ENCODE results near the gene CSNK2A2.

CSNK2A2 gene

DNA sequence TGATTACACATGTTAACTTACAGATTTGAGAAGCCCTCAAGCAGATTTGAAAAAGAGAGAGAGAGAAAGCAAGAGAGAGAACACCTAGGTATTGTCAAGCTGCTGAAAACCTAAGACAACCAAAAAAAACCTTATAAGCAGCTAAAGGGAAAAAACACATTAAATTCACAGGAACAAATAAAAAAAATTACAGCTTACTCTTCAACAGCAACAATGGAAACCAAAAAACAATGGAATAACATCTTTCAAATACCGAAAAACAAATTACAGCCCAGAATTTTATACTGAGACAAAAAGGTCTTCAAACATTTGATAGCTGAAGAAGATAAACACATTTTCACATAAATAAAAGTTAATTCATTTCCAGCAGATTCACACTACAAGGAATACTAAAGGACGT, 60.3 kb downstream of the CSNK2A2 start:
- no peak for DNase-seq

DNA sequence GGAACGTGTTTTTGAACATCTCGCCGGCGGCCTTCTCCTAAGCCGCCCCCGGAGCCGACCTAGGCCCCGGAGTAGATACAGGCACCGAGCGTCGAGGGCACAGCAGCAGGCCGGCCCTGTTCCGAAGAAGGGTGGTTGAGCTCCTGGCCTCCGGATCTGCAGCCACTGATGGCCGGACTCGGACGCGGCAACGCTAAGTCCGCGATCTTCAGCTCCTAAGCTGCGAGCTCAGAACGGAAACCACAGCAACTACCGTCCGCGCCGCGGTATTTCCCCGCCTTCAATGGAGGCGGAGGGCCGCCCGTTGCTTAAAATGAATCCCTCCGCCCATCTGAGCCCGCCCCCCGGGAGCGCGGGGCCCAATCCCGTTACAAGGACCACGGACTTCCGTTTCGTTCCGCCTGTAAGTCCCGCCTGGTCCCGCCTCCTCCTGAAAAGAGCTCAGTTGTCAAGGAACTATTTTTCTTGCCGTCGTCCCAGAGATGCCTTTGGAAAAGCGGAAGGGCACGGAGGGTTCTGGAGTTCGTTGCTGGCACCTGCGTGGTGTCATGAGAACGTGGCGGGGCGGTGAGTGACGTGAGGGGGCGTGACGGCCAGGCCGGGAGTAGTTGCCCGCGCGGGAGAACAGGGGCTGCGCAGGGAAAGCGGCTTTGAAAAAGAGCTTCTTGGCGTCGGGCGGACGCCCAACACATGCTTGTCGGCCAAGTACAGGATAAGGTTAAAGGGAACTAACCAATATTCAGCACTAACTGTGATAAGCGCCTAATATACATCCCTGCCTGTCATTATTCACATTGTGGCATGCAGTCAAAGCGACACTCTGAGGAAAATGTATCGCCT, 68.6 kb downstream of the CSNK2A2 start, which contains the start of gene CFAP20:
Gene CFAP20 (minus strand): TSS at position 285 of the 840 bp plus-strand sequence. CDS start 266 bp downstream, at position 19.
- DNase-seq = peak; percentile 98

DNA sequence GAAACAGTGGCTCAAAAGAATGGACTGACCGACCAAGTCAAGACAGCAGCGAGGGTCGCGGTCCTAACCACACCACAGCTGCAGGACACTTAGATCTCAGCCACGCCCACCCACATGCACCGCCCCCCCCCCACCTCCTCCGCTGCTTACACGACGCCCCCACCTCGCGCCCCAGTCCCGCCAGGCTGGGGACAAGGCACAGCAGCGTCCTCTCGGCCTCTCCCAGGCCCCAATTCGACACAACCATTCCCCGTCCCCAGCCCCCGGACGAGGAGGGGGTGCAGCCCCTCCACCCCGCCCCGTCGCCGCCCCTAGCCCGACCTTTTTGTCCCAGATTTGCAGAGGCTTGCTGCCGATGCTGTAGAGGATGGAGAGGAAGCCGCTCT, 69.2 kb downstream of the CSNK2A2 start:
- peak; percentile 32 for DNase-seq

DNA sequence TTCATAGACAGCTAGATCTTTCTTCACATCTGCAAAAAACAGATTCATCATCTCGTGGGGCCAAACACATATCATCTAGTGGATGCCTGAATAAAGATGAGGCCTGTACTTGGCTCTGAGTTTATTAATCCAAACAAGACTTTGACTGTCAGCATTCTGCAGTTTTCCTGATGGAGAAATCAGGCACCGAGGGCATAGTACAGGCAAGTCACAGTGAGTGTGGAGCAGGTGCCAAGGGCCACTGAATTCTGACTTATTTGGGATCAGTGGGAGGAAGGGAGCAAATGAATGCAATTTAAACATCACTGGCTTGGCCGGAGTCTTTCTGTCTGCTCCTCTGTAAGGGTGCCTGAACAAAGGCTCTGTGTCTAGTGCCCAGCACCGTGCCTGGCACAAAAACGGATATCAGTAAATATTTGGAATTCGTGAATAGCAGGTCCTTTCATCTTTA, 69.7 kb downstream of the CSNK2A2 start:
- DNase-seq = no peak

DNA sequence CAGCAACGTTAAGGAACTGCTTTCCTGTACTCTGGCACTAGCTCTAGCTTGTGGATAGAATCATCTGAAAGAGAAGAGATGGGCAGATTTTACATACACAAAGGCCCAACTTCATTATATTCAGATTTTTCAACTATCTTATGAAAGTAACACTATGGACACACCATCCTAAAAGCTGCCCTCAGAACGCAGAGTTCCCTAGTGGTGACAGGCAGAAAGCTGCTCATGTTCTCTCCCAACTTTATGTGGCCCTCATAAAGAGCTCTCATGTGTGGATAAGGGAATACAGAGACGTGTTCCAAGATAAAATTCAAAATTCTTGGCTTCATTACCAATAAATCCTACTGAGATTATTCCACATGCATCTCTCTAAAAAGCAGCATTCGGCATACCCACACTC, 70.3 kb downstream of the CSNK2A2 start:
- DNase-seq = no peak

DNA sequence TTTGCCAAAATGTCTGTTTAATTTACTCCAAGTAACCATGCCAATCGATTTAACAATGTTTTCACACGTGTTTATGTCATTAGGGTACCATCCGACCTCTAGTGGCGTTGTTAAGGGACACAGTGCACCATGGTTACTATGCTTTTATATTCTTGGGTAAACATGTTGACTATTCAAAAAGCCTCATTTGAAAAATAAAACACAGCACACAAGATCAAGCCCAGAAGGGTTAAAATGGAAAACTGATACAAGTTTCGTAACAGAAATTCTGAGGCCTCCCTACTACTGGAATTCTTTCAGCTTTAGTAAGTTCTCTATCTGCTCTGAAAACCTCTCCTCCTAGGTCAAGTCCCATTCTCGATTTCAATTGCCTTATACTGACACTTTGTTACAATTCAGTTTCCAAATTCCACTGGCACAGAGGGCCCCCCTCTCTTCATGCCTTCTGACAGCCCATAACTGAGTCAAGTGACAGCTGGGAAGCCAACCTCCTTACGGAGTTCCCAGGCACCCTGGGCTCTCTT, 70.8 kb downstream of the CSNK2A2 start:
- DNase-seq = no peak

DNA sequence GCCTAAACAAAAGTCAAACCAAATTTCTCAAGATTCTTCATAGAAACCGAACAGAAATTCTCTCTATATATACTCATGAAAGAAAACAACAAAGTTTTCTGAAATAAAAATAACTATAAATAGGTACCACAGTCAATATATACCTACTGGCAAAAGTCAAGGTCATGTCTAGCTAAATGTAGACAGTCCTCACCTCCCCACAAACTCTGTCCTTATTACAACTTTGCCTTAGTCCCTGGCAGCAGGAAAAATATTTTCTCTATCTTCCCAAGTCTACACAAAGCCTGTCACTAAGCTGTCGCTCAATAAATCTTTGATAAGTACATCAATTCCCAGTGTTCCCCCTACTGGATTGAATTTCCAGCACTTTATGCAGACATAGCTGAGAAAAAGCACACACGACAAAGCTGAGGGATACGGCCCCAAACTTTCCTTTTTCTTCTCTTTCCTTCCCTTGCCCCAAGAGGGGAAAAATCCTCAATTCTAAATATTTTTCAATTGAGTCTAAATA, 71.4 kb downstream of the CSNK2A2 start:
- DNase-seq = no peak

DNA sequence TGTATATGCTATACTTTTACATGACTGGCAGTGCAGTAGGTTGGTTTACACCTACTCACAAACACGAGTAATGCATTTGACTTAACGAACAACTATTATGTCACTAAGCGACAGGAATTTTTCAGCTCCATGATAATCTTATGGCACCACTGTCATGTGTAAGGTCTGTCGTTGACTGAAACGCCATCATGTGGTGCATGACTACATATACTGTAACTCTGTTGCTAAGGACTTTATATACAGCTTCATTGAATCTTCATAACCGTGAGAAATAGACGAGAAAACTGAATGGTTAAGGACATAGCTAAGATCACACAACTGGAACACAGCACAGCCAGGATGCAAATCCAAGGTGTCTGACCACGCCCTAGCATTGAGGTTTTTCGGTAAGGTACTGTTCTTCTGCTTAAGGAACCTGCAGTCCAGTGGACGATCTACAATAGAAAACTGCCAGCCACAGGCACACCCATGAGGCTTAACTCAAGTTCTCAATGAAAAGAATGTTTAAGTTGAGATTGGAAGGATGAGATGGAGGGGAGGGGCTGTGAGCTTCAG, 72.0 kb downstream of the CSNK2A2 start:
- no peak for DNase-seq

DNA sequence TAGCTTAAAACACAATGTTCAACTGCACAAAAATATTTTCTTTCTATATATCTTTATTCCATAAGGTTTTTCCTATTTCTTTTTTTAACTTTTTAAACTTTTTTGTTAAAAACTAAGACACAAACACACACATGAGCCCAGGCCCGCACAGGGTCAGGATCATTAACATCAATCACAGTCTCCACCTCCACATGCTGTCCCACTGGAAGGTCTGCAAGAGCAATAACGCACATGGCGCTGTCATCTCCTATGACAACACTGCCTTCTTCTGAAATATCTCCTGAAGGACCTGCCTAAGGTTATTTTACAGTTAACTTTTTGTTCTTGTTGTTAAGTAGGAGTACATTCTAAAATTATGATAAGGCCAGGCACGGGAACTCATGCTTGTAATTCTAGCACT, 72.9 kb downstream of the CSNK2A2 start:
- DNase-seq = no peak

DNA sequence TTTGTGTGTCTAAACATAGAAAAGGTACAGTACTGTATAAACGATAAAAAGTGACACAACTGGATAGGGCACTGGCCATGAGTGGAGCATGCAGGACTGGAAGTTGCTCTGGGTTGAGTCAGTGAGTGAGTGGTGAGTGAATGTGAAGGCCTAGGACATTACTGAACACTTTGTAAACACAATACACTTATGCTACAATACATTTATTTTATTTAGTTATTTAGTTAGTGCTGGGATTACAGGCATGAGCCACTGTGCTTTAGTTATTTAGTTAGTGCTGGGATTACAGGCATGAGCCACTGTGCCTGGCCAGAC, 73.3 kb downstream of the CSNK2A2 start:
- DNase-seq = no peak

DNA sequence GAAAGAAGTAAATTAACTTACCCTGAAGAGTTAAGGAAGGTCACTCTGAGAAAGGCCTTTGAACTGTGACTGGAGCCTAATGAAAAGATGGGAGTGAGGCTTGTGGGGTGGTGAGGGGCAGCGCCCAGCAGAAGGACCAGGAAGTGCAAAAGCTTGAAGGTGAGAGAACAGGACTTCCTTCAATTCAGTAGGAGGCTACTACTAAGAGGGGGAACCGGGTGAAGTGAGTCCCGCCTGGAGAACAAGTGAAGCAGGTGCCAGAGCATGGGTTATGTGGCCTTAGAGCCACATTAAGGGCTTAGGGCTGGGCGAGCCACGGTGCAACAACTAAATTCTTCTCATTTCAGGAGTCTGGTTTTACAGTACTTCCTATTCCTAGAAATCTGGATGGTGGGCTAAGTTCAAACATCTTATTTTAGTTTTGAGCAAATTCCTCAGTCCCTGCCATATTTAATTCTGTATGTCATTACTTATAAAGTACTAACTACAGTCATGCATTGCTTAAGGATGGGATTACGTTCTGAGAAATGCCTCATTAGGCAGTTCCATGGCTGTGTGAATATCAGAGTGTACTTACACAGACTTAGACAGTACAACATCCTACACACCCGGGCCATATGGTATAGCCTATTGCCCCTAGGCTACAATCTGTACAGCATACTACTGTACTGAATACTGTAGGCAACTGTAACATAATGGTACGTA, 73.9 kb downstream of the CSNK2A2 start:
- no peak for DNase-seq

DNA sequence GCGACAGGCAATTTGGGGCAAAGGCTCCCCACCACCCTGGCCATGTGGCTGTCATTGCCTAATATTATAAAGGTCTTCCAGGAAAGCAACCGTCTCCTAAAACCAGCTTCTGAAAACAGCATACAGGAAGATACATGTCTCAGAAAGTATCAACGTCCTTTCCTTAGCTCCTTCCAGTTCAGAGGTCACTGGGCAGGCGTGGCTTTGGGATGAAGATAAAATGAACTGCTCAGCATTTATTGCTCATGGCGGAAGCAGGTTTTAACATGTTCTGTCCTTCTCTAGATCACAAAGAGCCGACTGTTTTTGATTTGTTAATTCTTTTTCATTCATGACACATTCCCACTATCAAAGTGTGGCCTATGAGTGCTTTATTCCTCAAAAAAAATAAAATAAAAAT, 76.8 kb downstream of the CSNK2A2 start:
- DNase-seq = no peak

DNA sequence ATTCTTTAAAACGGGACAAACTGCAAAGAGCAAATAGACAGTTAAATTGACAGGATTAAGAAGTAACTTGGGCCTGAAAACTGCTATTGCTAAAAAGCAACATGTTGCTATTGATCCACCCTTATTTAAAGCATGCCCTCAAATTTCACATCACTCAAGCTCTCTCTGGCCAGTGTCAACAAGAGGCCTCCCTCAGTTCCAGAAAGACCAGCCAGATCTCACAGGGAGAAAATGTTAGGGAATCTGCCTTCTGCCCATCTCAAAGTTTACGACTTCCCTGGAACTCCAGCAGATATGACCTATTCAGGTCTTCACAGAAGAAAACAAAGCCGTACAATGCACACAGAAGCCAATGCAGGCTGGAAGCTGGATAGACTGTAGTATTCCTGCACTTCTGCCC, 77.7 kb downstream of the CSNK2A2 start:
- no peak for DNase-seq

DNA sequence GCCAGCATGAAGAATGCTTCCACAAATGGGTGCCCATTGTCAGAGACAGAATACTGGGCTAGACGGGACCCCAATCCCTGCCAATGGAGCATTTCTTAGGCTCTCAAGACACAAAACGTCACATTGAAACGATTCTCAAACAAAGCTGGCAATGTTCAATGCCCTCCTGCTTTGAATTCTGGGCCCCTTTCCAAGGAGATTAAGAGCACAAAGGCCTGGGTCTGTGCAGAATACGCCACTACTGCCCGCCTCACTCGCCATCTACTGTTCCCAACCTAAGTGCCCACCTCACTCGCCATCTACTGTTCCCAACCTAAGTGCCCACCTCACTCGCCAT, 78.4 kb downstream of the CSNK2A2 start:
- no peak for DNase-seq

DNA sequence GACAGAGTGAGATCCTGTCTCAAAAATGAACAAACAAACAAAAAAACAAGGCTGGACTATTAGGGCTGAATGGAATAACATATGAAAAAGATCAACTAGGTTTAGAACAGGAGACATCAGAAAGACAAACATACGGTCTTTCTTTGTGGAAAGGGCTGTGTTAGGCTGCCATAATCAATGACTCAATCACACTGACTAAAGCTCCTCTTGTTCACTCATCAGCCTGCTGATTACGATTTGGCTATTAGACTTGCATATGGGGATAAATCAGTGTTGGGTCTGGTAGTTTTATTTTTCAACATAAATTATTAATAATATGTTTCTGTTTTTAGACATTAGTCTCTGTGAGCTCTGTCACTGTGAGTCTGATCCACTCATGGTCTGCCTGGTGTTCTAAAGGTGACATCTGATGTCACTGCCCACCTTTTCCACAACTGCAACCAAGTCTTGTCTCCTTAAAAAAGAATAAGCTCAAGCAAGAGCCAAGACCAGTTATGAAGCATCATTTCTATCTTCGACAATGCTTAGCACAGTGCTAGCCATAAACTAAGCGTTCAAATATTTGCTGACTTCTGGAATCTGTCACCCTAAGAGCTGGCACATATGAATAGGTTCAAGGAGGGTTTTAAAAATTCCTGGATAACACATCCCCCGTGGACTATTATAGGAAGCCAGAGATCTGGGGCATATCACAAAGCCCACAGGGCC, 79.0 kb downstream of the CSNK2A2 start:
- DNase-seq = no peak

DNA sequence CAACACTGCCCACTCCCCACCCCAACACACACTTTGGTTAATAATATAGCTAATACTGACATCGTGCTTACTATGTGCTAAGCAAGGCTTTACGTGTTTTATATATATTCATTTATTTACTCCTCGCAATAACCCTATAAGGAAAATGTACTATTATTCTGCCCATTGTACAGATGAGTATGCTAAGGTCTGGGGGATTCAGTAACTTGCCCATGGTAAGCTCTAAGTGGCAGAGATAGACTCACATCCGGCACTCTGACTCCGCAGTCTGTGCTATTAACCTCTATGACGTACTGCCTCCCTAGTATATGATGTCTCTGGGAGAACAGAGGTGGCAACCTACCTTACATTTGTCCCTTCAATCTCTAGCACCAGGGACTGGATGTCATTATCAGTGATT, 81.4 kb downstream of the CSNK2A2 start:
- DNase-seq = no peak

DNA sequence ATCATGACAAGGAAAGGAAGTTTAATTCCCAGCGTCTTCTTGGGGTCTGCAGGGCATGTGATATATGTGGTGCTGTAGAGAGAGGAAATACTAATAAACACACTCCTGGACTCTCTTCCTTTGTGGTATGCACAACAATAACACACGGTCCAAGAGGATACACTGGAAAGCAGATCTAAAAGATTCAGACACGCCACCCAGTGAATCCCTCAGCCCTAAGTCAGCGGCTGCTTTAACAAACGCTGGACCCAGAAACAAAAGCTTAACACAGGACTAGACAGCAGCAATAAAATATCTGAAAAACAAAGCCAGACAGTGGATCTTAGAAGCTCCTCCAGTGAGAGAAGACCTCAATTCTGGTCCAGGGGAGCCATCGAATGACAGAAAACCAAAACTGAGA, 81.8 kb downstream of the CSNK2A2 start:
- no peak for DNase-seq

DNA sequence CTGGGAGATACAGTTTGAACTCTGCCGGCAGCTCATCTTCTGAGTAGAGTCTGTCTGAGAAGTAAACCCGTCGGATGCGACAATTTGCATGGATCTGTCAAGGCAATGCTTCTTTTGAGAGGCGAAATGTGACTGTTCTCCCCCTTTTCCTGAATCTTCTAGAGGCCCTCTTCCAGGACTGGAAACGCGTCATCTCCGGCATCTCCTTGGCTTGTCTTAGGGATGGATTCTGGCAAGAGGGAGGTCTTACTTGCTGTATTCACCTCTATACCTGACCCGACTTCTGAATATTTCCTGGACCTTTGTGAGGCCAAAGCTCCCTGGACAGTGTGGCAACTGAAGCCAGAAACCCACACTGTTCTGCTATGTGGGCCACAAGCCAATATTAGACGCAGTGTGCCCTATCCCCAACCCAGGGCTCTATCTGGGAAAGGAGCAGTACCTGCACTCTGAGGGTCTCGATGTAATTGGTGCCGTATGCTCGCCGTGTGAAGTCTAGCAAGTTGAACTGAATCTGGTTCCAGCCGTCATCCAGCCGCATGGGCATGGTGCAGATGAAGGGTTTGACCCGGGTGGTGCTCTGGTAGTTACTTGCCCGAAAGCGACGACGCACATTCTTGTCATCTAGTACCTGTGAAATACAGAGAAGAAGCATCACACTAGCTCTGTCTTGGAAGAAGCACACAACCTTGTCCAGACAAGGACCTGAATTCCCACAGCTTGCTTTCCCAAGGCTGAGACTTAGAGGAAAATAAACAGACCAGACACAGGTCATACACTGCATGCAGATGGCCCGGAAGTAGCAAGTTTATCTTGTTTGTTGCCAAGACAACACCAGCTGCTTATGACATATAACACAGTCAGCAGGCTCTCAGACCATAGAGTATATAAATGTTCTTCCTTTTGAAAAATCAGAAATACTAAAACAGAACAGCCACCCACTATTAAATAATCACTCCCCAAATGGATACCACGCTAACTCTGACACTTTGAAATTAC, 82.8 kb downstream of the CSNK2A2 start:
- no peak for DNase-seq

DNA sequence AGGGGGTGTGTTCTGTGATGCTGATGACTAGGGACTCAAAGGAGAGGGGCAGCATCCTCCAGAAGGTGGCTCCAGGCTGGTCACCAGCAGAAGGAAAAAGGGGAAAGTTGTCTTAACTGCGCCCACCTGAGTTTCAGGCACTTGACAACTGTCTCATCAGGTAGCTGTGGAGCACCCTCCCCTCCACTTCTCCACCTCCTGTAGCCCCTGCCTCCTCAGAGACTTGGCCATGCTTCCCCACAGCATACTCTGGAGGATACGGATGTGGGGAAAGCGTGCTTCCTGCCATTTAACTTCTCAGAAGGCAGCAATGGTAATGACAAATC, 86.6 kb downstream of the CSNK2A2 start:
- no peak for DNase-seq

DNA sequence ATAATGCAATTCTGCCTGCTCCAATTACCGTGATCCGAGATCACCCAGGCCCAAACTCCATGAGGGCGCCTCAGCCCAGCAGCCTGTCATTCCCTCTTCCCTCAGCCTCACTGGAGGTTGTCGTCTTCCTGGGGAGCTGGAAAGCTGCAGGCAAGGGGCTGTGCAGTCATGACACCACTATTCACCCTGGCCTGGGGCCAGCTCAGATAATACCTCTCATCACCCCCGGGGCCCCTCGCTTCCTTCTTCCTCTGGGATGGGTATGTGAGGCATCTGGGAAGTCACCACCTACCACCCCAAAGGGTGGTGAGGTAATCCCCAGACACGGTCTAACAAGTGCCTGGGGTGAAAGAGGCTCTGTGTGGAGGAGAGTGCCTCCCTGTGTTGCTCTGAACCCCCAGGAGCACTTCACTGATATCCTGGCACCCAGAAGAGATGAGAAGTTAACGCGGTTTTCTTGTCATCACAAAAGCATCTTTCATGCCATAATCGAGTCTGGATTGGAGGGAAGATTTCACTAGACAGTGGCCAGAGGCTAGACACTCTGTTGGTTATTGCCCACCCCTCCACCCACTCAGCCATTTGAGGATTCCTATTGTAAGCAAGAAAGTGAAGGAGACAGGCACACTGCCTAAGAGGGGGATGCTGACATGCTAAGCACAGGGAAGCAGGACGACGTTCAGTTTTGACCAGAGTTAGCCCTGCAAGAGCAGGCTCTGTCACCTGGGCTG, 87.2 kb downstream of the CSNK2A2 start:
- no peak for DNase-seq

DNA sequence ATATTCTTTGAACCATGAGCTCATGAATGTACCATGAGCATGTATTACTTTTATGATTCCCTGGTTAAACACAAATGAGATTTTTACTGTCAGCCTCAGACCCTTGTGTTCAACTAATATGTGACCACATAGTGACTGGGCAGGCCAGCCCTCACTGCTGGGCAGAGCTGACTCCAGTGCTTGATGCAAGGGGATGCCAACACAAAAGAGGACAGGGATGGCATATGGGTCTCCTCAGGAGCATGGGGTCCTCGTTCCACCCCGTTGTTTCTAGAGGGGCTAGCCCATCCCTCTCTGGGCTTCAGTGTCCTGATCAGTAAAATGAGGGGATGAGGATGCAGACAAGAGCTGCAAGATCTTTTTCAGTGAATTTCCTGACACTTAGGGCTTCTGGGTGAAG, 88.0 kb downstream of the CSNK2A2 start:
- DNase-seq = no peak
